Measurements from ENCODE around the gene APCDD1L.

The APCDD1L gene

DNA sequence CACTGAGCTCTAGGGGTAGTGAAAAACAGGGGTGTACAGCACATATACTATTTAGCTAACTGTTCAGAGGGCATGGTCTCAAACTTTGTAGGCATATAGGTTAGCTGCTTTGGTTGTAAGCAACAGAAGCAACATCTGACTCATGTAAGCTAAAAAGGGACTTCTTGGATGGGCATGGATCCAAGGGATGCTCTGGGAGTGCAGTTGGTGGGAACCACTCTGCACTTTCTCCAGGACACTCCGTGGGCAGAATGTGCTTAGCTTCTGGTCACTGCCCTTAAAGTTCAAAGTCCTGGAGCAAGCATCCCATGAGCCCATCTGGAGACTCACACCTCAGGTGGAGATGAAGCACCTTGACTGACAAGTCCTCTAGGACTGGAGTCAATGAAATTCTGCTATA, 11.5 kb downstream of the APCDD1L start:
- no peaks in the 10 kb centered on the region for H3K4me1 ChIP-seq (ENCODE audit: control insufficient read depth in 2 of 2, insufficient read depth in 2 of 2, low read length in 2 of 2)
- H3K9ac ChIP-seq (ENCODE audit: low read depth in 1 of 2, low read length in 2 of 2): no peak overlapping the region
- peaks cover 0 to 2% of the 10 kb centered on the region in 2 donors for H3K27me3 ChIP-seq (ENCODE audit: control insufficient read depth in 2 of 2, insufficient read depth in 2 of 2, low read length in 2 of 2)
- no peak overlapping the region for H3K27ac ChIP-seq (ENCODE audit: low read depth in 2 of 2, low read length in 2 of 2)
- H3K9me3 ChIP-seq (ENCODE audit: control insufficient read depth in 2 of 2, low read length in 2 of 2): peaks cover 0 to 7% of the 10 kb centered on the region in 2 donors
- no peak overlapping the region for H3K4me3 ChIP-seq (ENCODE audit: low read length in 2 of 2)
- no peaks in the 10 kb centered on the region for H3K36me3 ChIP-seq (ENCODE audit: control insufficient read depth in 2 of 2, insufficient read depth in 2 of 2, low read length in 2 of 2)

DNA sequence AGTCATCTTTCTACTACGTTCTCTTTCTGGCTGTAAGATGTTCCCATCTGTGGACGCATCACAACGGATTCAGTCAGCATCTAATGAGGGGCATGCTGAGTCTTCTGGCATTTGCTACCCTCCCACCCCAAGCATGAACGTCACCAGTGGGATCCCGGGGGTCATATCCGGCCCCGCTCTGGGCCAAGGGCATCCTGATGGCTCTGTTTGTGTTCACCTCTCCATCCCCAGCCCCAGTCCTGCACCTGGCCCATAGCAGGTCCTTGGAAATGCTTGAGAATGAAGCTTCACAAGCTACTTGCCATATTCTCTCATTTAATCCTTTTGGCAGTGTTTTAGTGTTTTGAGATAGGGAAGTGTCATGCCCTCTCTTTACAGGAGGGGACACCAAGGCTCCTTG, 14.9 kb downstream of the APCDD1L start:
- H3K9me3 ChIP-seq (ENCODE audit: control insufficient read depth in 2 of 2, low read length in 2 of 2): peaks cover 0 to 7% of the 10 kb centered on the region in 2 donors
- peaks cover 0 to 2% of the 10 kb centered on the region in 2 donors for H3K27me3 ChIP-seq (ENCODE audit: control insufficient read depth in 2 of 2, insufficient read depth in 2 of 2, low read length in 2 of 2)
- H3K36me3 ChIP-seq (ENCODE audit: control insufficient read depth in 2 of 2, insufficient read depth in 2 of 2, low read length in 2 of 2): no peaks in the 10 kb centered on the region
- no peak overlapping the region for H3K27ac ChIP-seq (ENCODE audit: low read depth in 2 of 2, low read length in 2 of 2)
- H3K4me3 ChIP-seq (ENCODE audit: low read length in 2 of 2): no peak overlapping the region
- H3K9ac ChIP-seq (ENCODE audit: low read depth in 1 of 2, low read length in 2 of 2): no peak overlapping the region
- no peaks in the 10 kb centered on the region for H3K4me1 ChIP-seq (ENCODE audit: control insufficient read depth in 2 of 2, insufficient read depth in 2 of 2, low read length in 2 of 2)

DNA sequence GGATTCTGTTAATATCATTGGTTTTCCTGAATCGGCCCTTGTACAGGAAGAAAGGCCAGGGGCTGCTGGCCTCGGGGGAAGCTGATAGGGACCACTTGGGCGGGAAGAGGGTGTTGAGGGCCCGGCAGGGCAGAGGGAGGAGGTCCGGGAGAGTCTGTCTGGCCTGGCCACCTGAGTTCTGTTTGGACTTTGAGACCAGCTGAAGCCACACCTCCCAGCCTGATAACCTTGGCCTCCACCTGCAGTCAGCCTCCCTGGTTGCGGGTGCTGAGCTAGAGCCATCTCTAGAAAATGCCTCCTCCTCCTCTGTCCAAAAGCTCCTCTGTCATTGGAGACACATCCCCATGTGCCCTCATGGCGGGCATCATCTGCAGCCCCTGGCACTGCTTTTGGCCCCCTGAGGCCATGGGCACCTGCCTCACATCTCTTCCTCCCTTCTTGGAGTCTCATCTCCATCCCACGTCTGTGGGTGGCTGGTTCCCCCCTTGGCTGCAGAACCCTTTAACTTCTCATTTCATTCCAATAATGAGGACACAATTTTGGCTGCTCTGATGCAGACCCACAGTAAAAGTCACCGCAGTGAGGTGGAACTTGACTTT, 16.6 kb downstream of the APCDD1L start:
- Histone ChIP-seq H3K27ac (ENCODE audit: low read depth in 2 of 2, low read length in 2 of 2) (no peak overlapping the region), H3K27me3 (ENCODE audit: control insufficient read depth in 2 of 2, insufficient read depth in 2 of 2, low read length in 2 of 2) (peaks cover 0 to 2% of the 10 kb centered on the region in 2 donors), H3K36me3 (ENCODE audit: control insufficient read depth in 2 of 2, insufficient read depth in 2 of 2, low read length in 2 of 2) (no peaks in the 10 kb centered on the region), H3K9ac (ENCODE audit: low read depth in 1 of 2, low read length in 2 of 2) (no peak overlapping the region), H3K4me3 (ENCODE audit: low read length in 2 of 2) (no peak overlapping the region), H3K9me3 (ENCODE audit: control insufficient read depth in 2 of 2, low read length in 2 of 2) (no peaks in the 10 kb centered on the region), H3K4me1 (ENCODE audit: control insufficient read depth in 2 of 2, insufficient read depth in 2 of 2, low read length in 2 of 2) (no peaks in the 10 kb centered on the region)

DNA sequence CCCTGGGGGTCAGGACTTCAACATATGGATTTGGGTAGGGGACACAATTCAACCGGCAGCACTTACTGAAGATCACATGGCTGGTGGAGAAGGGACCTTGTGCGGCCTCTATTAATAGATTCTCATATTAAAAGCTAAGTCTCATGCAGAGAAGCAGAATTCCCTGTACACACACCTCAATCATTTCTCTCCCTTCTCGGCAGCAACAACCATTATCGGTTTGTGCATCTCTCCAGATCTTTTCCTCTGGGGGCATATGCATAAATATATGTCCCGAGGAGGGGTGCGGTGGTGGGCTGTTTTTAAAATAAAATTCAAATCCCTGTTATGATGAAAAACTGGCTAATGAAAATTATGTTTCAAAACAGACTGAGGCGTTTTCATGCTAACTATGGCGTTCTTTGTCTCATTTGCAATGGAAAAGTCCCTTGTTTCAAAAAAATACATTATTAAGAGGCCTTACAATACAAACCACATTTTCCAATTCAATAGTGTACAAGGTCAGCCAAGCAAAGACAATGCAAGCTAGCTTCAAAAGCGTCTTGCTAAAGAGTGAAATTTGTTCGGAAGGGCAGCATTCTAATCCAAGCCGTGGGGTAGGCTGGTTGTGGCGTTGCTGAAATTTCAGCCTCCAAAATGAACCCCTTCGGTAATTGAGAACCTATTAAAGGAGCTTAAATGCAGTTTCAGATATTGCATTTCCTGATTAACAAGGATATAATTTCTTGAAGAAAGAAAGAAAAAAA, 17.3 kb downstream of the APCDD1L start:
- Histone ChIP-seq H3K27me3 (ENCODE audit: control insufficient read depth in 2 of 2, insufficient read depth in 2 of 2, low read length in 2 of 2) (peaks cover 0 to 2% of the 10 kb centered on the region in 2 donors), H3K4me3 (ENCODE audit: low read length in 2 of 2) (no peak overlapping the region), H3K27ac (ENCODE audit: low read depth in 2 of 2, low read length in 2 of 2) (no peak overlapping the region), H3K9ac (ENCODE audit: low read depth in 1 of 2, low read length in 2 of 2) (no peak overlapping the region), H3K4me1 (ENCODE audit: control insufficient read depth in 2 of 2, insufficient read depth in 2 of 2, low read length in 2 of 2) (no peaks in the 10 kb centered on the region), H3K9me3 (ENCODE audit: control insufficient read depth in 2 of 2, low read length in 2 of 2) (no peaks in the 10 kb centered on the region), H3K36me3 (ENCODE audit: control insufficient read depth in 2 of 2, insufficient read depth in 2 of 2, low read length in 2 of 2) (no peaks in the 10 kb centered on the region)

DNA sequence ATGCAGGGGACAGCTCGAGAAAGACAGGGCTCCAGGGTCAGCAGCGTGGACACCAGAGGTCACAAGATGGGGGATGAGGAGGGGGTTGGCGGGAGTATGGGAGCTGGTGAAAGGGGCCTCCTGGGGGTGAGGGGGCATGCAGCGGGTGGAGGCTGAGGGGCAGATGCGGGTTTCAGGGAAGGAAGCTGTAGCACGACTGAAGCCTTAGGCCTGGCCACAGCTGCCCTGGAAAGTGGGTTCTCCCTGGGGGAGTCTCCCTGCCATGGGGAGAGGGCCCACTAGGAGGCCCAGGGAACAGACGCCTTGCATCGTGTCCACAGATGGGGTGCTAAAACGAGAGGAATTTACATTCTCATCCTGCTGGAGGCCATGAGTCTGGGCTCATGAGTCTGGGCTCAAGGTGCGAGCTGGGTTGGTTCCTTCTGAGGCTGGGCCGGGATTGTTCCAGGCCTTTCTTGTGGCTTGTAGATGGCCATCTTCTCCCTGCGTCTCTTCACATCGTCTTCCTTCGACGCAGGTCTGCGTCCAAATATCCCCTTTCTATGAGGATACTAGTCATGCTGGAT, 18.0 kb downstream of the APCDD1L start:
- Histone ChIP-seq H3K27me3 (ENCODE audit: control insufficient read depth in 2 of 2, insufficient read depth in 2 of 2, low read length in 2 of 2) (peaks cover 0 to 2% of the 10 kb centered on the region in 2 donors), H3K9ac (ENCODE audit: low read depth in 1 of 2, low read length in 2 of 2) (no peak overlapping the region), H3K4me1 (ENCODE audit: control insufficient read depth in 2 of 2, insufficient read depth in 2 of 2, low read length in 2 of 2) (no peaks in the 10 kb centered on the region), H3K36me3 (ENCODE audit: control insufficient read depth in 2 of 2, insufficient read depth in 2 of 2, low read length in 2 of 2) (no peaks in the 10 kb centered on the region), H3K27ac (ENCODE audit: low read depth in 2 of 2, low read length in 2 of 2) (no peak overlapping the region), H3K9me3 (ENCODE audit: control insufficient read depth in 2 of 2, low read length in 2 of 2) (no peaks in the 10 kb centered on the region), H3K4me3 (ENCODE audit: low read length in 2 of 2) (no peak overlapping the region)

DNA sequence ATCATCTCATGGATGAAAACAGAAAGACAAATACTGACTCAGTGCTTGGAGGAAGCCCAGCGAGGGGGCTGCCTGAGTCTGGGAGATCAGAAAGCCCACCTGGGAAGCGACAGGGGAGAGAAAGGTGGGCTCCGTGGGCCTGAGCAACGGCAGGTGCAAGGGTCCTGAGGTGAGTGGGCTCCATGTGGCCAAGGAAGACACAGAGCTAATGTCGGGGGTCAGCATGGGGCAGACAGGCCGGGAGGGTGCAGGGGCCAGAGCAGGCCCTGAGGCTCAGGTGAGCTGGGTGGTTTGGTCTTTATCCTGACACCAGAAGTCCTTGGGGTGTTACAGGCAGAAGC, 18.8 kb downstream of the APCDD1L start:
- Histone ChIP-seq H3K4me1 (ENCODE audit: control insufficient read depth in 2 of 2, insufficient read depth in 2 of 2, low read length in 2 of 2) (no peaks in the 10 kb centered on the region), H3K27me3 (ENCODE audit: control insufficient read depth in 2 of 2, insufficient read depth in 2 of 2, low read length in 2 of 2) (peaks cover 0 to 2% of the 10 kb centered on the region in 2 donors), H3K9me3 (ENCODE audit: control insufficient read depth in 2 of 2, low read length in 2 of 2) (no peaks in the 10 kb centered on the region)

DNA sequence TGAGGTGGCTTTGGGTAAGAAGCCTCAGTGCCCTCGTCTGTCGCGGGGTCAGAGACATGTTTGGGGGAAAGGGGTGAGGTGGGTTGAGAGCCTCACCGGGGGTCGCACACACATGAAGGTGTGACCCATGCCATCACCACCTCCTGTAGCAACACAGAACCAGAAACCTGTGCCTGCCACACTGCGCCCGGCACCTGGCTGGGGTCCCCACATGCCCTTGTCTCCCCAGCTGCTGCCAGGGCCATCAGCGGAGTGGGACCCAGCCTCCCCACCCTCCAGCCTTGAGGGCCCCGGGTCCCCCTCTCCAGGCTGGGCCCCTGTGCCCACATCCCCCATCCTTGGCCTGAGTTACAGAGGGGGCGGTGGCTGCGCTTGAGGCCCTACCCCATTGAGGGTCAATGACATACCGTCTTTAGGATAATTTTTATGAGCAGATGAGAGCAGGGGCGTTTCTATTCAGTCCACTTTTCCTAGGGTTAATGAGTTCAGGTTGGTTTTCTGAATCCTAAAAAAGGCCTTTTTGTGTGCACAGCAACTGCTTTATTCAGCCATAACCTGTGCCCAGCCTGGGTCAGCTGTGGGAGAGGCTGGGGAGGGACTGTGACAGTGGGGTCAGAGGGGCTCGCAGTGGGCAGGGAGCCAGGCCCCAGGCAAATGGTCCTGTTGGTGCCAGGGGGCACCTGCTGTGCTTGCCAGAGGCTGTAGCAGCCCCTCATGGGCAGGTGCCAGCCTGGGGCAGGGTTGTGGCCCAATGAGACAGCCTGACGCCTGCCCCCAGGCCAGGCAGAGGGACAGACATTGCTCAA, 19.4 kb downstream of the APCDD1L start:
- Histone ChIP-seq H3K4me3 (ENCODE audit: low read length in 2 of 2) (no peak overlapping the region), H3K9ac (ENCODE audit: low read depth in 1 of 2, low read length in 2 of 2) (no peak overlapping the region), H3K9me3 (ENCODE audit: control insufficient read depth in 2 of 2, low read length in 2 of 2) (no peaks in the 10 kb centered on the region), H3K36me3 (ENCODE audit: control insufficient read depth in 2 of 2, insufficient read depth in 2 of 2, low read length in 2 of 2) (no peaks in the 10 kb centered on the region), H3K27ac (ENCODE audit: low read depth in 2 of 2, low read length in 2 of 2) (no peak overlapping the region), H3K4me1 (ENCODE audit: control insufficient read depth in 2 of 2, insufficient read depth in 2 of 2, low read length in 2 of 2) (no peaks in the 10 kb centered on the region), H3K27me3 (ENCODE audit: control insufficient read depth in 2 of 2, insufficient read depth in 2 of 2, low read length in 2 of 2) (peaks cover 0 to 2% of the 10 kb centered on the region in 2 donors)

More for the DNA sequence above, 18.8 kb downstream of the APCDD1L start:
- no peak overlapping the region for H3K4me3 ChIP-seq (ENCODE audit: low read length in 2 of 2)
- H3K27ac ChIP-seq (ENCODE audit: low read depth in 2 of 2, low read length in 2 of 2): no peak overlapping the region
- no peaks in the 10 kb centered on the region for H3K36me3 ChIP-seq (ENCODE audit: control insufficient read depth in 2 of 2, insufficient read depth in 2 of 2, low read length in 2 of 2)
- no peak overlapping the region for H3K9ac ChIP-seq (ENCODE audit: low read depth in 1 of 2, low read length in 2 of 2)

DNA sequence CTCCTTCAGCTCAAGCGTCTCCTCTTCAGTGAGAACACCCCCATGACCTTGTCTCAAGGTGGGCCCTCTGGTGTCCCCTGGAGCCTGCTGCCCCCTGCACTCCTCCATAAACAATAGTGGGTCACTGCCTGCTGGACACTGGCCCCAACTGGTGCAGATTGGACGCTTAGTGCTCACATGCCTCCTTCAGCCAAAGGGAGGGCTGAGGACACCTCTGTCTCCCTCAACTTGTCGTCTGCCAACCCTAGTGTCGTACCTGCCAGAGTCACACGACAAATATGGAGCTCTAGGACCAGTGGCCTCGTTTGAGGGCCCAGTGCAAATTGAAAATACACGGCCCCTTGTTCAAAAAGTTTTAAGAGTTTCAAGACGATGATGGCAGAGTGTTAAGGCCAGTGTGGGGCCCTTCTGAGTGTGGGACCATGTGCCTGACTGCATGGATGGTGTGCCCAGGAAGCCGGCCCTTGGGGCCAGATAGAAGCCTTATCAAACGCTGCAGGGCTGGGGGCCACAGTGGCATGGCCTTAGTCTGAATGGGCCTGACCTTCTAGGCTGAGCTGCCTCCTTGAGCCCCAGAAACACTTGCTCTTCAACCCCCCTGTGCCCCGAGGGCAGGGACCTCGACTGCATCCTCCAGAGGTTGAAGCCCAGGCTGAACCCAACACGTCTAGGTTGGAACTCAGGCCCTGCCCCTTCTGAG, 20.1 kb downstream of the APCDD1L start:
- no peak overlapping the region for H3K9ac ChIP-seq (ENCODE audit: low read depth in 1 of 2, low read length in 2 of 2)
- H3K36me3 ChIP-seq (ENCODE audit: control insufficient read depth in 2 of 2, insufficient read depth in 2 of 2, low read length in 2 of 2): no peaks in the 10 kb centered on the region
- peaks cover 0 to 2% of the 10 kb centered on the region in 2 donors for H3K27me3 ChIP-seq (ENCODE audit: control insufficient read depth in 2 of 2, insufficient read depth in 2 of 2, low read length in 2 of 2)
- H3K4me1 ChIP-seq (ENCODE audit: control insufficient read depth in 2 of 2, insufficient read depth in 2 of 2, low read length in 2 of 2): no peaks in the 10 kb centered on the region
- no peak overlapping the region for H3K27ac ChIP-seq (ENCODE audit: low read depth in 2 of 2, low read length in 2 of 2)
- H3K4me3 ChIP-seq (ENCODE audit: low read length in 2 of 2): no peak overlapping the region
- H3K9me3 ChIP-seq (ENCODE audit: control insufficient read depth in 2 of 2, low read length in 2 of 2): no peaks in the 10 kb centered on the region

DNA sequence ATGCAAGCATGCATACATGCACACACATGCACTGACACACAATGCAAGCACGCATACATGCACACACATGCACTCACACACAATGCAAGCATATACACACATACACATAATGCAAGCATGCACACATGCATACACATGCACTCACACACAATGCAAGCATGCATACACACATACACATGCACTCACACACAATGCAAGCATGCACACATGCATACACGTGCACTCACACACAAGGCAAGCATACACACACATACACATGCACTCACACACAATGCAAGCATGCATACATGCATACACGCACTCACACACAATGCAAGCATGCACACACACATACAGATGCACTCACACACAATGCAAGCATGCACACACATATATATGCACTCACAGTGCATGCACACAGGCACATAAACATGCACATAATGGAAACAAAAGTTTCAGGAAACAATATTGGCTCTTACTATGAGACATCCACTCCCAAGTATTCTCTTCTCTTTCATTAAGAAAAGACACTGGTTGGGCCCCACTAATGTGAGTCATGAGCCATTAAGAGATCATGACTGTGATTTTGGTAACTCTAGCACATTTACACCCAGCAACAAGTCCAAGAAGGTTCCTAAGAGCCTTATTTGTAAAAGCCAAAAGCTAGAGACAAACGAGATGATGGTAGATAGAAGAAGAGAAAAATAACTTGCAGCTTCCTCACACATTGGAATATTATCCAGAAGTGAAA, 22.2 kb downstream of the APCDD1L start:
- no peak overlapping the region for H3K9ac ChIP-seq (ENCODE audit: low read depth in 1 of 2, low read length in 2 of 2)
- no peaks in the 10 kb centered on the region for H3K4me1 ChIP-seq (ENCODE audit: control insufficient read depth in 2 of 2, insufficient read depth in 2 of 2, low read length in 2 of 2)
- no peaks in the 10 kb centered on the region for H3K36me3 ChIP-seq (ENCODE audit: control insufficient read depth in 2 of 2, insufficient read depth in 2 of 2, low read length in 2 of 2)
- H3K27ac ChIP-seq (ENCODE audit: low read depth in 2 of 2, low read length in 2 of 2): no peak overlapping the region
- no peaks in the 10 kb centered on the region for H3K9me3 ChIP-seq (ENCODE audit: control insufficient read depth in 2 of 2, low read length in 2 of 2)
- H3K27me3 ChIP-seq (ENCODE audit: control insufficient read depth in 2 of 2, insufficient read depth in 2 of 2, low read length in 2 of 2): no peaks in the 10 kb centered on the region
- H3K4me3 ChIP-seq (ENCODE audit: low read length in 2 of 2): no peak overlapping the region

Measured in mucosa of rectum (tissue), 2 donors.